Measurements from ENCODE around the gene GALNT15.
A peak's percentile ranks its signal among the peaks of the same experiment; 100 is the strongest.

GALNT15 gene

GRCh38 chr3:16222547-16222946, 48.1 kb downstream of the GALNT15 start:
- DNase-seq, result no peak

- no peak for DNase-seq
These were observed 49.8 kb downstream of the GALNT15 start for GRCh38 chr3:16224325-16224724.

- DNase-seq, result no peak
These were observed 53.1 kb downstream of the GALNT15 start for GRCh38 chr3:16227566-16227965.

- no peak for DNase-seq
These were observed 55.2 kb downstream of the GALNT15 start for GRCh38 chr3:16229681-16230080.

- DNase-seq, result no peak
These were observed 57.5 kb downstream of the GALNT15 start for GRCh38 chr3:16231983-16232382.

GRCh38 chr3:16233806-16234205, 59.3 kb downstream of the GALNT15 start:
- no peak for DNase-seq

GRCh38 chr3:16234281-16234680, 59.8 kb downstream of the GALNT15 start:
- no peak for DNase-seq

- no peak for DNase-seq
These were observed 61.7 kb downstream of the GALNT15 start for GRCh38 chr3:16236030-16236639.

- no peak for DNase-seq
These were observed 62.4 kb downstream of the GALNT15 start for GRCh38 chr3:16236856-16237393.

GRCh38 chr3:16239086-16239770, 64.7 kb downstream of the GALNT15 start:
- DNase-seq, result peak in 1 of 56 donors; percentile 7

- no peak for DNase-seq
These were observed 65.3 kb downstream of the GALNT15 start for GRCh38 chr3:16239780-16240179.

GRCh38 chr3:16240229-16241023, 65.9 kb downstream of the GALNT15 start:
- no peak for DNase-seq

- DNase-seq, result no peak
These were observed 66.7 kb downstream of the GALNT15 start for GRCh38 chr3:16241225-16241624.

GRCh38 chr3:16242177-16242576, 67.7 kb downstream of the GALNT15 start:
- DNase-seq, result no peak

- no peak for DNase-seq
These were observed 69.4 kb downstream of the GALNT15 start for GRCh38 chr3:16243706-16244490.

- DNase-seq, result no peak
These were observed 71.1 kb downstream of the GALNT15 start for GRCh38 chr3:16245609-16246008.

- DNase-seq, result peak in 52 of 56 donors; percentile 5 to 91 (median 56)
These were observed 73.0 kb downstream of the GALNT15 start for GRCh38 chr3:16247282-16248061.

GRCh38 chr3:16248556-16248955, 74.1 kb downstream of the GALNT15 start:
- no peak for DNase-seq

- DNase-seq, result no peak
These were observed 74.9 kb downstream of the GALNT15 start for GRCh38 chr3:16249336-16249735.

- no peak for DNase-seq
These were observed 75.4 kb downstream of the GALNT15 start for GRCh38 chr3:16249886-16250285.

Data from amygdala (tissue), 56 donors.